GM18511 (cell line): Measurements from ENCODE around the gene PLCH1.
"Not testable (repeated sequence)": the region's sequence is repeated elsewhere in the genome, so short reads cannot be mapped to it uniquely, and the experiment has no call there.

Source experiments
- ATAC-seq: cut with Tn5 transposase; IDR thresholded peaks from one replicate; pipeline ENCODE4 v1.9.1; 2021; ENCODE audit warnings: mild to moderate bottlenecking, moderate library complexity; ENCODE audit not compliant: unreplicated experiment

The PLCH1 gene

DNA sequence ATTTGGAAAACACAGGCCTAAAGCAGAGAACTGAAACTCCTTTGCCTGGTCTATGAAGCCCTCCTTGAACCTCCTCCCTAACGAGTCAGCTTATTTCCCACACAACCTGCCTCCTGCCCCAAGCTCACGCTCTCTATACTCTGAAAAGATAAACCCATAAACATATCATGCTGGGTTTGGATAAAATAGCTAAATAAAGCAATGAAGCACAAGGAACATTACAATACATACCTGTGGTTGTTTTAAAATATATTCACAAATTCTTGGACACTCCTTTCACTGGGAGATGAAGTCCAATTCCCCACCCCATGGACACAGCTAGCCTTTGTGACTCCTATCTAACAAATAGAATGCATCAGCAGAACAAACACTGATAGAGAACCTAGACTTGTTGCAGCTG lies 98.2 kb downstream of the PLCH1 start:
- no peak for ATAC-seq

DNA sequence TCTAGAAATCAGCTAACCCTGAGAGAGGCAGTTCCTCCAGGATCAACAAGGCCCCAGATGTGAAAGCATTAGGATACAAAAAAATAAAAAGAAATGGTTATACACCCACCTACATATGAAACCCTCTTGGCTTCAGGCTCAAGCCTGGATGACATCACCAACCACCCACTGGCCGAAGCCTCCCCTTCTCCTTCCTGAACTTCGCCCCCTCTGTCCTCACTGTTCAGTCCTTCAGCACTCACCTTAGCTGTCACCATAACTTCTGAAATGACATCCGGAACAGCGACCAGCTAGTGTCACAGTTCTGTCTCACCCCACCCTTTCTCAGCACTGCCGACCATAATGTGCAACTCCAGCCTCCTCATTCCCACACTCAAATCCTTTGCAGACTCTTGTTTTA lies 98.7 kb downstream of the PLCH1 start:
- ATAC-seq, result no peak

DNA sequence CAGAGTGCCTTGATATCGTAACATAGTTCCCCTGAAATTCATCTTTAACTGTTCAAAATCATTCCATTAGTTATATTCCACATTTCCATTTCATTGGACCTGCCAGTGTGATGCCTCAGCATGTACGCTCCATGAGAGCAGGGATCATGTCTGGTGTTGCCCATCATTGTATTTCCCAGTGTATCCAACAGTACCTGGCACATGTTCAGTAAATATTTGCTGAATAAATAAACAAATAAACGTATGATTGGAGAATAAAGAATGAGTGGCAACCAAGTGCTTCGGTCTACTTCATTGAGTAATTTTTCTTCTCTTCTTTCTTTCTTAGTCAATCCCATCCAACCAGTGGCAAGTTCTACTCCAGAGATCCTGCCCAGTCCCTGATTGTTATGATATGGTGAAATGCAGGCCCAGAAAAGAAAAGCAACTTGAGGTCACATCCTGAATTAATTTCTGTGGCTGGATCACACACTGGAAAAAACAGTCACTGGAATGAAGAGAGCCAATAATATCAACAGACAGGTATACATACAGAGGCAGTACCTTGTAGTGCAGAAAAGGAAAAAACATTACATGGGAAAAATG lies 101.2 kb downstream of the PLCH1 start:
- ATAC-seq, result no peak

DNA sequence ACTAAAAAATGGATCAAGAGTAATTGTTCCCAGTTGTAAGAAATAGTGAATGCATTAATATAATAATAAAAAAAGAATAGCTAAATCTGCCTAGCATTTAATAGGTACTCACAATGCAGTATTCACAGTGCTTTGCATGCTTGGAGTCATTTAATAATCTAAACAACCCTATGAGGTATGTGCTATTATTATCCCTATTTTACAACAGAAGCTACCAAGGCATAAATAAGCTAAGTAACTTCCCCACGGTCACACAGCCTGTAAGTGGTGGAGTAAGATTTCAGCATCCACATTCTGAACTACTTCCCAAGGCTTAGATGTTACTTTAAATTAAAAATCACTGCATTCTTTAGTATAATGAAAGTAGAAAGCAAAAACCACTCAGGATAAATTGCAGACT lies 102.9 kb downstream of the PLCH1 start:
- no peak for ATAC-seq

DNA sequence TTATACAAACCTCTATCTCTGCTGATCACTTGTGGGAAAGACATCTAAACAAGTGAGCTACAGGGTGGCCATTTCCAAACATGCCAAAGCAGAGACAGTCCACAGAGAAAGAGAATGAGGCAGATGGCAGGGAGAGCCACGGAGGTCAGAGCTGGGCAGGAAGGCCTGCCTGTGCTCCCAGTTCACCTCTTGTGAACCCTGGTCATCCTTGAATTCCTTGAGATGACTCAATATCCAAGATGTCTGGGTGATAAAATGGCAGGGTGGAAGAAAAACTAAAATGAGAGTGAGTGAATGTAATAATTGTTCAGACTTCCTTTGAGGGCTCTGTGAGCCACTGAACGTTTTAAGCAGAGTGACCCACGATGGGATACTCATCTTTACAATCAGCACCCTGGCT lies 104.8 kb downstream of the PLCH1 start:
- ATAC-seq, result no peak

DNA sequence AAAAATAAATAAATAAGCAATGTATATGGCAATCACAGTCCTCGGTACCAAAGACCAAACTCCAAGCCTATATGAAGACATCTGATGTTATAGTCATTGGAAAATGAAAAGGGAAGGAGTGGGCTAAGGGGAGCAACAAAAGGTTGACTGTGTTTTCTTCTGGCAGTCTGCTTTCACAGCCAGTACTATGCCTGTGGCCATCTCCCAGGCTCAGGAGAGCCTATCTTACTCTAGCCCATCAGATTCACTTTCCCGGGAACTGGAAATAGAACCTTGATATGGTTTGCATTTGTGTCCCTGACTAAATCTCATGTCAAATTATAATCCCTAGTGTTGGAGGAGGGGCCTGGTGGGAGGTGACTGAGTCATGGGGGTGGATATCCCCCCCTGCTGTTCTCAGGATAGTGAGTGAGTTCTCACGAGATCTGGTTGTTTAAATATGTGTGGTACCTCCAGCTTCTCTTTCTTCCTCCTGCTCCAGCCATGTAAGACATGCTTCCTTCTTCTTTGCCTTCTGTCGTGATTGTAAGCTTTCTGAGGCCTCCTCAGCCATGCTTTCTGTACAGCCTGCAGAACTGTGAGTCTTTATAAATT lies 105.3 kb downstream of the PLCH1 start:
- ATAC-seq, result no peak

DNA sequence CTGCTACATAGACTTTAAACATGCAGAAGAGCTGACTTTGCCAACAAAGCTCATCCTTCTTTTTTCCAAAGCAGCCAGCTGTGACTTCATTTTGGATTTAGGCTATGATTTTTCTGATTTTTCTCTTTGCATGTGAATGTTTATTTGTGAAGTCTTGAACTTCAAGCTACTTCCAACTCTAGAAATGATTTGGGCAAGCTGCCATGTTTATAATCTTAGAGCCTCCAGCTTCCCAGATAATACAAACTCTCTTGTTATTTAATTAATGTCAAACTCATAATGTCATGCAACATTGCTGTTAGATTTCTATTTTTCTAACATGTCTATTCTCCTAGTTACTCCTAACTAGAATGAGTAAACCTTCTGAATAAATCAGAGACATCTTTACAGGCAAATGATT lies 106.4 kb downstream of the PLCH1 start:
- not testable (repeated sequence) for ATAC-seq

DNA sequence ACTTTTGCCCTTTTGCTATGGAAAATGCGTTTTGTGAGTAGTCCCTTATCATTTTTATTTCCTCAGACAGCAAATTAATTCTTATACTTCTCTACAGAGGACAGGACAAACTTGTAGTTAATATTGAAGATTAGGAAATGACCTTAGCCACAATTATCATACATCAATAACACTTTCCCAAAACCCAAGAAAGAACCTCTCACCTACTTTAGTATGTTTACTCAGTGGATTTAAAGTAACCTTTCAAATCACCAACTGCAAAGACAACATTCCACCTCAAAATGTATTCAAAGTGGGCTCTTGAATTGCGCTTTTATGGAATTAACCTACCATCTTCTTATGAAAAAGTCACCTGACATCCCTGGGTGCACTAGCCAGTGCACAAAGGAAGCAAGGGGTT lies 107.3 kb downstream of the PLCH1 start:
- ATAC-seq, result no peak

DNA sequence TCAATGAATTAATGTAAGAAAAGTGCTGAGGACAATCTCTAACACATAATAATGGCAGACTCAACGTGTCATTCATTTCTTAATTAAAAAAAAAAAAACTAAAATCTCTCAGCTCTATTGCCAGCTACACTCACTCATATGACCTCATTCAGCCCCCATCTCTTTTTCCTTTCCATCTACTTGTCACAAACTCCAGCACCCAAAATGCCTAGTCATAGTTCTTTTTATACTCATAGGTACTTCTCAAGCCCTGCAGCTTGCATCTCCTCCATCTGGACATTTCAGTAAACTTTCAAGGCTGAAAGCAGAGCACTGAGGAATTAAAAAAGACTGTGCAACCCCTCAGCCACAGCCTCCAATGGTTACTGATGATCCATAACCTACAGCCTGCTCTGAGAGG lies 109.8 kb downstream of the PLCH1 start:
- ATAC-seq, result no peak

DNA sequence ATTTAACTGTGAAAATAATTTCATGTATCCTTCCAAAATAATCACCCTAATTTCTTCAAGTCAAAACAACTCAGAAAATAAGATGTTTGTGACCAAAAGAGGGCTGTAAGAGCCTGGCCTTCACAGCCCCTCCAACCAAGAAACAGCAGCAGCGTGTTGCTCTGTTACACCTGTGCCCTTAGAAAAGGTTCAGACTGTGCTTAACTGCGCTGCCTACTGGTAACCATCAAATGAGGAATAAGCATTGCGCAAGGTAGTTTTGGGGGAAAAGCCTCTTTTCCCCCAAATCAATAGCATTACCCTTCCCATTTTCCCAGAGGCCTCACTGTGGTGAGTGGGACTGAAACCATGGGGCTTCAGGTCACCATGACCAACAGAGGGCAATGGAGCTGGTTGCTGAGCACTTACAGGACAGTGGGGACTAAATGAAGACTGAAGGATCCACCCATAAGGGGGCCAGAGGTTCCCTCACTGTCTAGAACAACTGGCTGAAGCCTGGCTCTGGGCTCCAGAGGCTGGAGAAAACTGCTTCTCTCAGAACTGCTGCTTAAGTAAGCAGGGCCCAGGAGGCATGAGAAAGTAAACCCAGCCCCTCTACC lies 110.7 kb downstream of the PLCH1 start:
- ATAC-seq, result no peak

DNA sequence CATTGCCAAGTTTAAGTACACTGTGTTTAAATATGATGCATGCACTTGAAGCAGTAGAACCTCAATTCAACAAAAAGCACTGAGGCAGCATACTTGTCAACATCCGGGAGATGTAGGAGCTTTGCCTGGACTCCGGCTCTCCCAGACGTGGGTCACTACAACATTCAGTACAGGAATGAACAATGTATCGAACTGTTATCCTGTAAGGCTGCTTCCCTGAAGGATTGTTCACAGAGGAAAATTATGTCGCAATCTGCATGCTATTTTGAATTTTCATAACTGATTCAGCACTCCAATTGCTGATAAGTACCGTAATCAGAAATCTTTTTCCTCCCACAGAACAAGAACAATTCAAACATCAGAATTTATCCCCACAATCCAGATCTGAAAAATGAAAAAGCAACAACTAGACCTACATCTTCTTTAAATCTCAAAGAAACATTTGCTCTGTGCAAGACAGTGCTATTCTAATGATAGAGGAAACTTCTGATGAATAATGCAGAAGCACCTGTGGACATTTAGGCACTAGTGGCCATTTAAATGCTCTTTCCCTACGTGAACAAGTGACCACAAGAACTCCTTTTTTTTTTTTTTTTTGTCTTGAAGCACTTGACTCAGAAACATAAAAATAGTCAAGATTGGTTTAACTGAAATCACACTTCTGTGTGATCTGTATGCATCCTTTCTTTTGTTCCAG lies 113.4 kb downstream of the PLCH1 start:
- ATAC-seq, result no peak

DNA sequence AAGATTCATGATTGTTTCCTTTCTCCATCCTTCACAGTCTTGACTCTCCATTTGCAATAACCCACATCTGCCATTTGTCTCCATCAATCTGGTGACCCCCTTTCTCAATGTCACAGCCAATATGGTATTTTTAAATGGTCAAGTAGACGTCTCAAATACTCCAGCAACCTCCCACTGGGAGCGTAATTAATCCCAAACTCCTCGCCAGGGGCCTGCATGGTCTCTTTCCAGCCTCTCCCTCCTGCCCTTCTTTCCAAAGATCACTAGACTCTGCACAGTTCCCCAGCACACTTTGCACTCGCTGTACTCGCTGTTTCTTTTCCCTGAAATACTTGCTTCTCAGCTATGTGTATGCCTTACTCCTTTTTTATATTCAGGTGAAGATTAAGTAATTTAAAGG lies 115.3 kb downstream of the PLCH1 start:
- no peak for ATAC-seq

DNA sequence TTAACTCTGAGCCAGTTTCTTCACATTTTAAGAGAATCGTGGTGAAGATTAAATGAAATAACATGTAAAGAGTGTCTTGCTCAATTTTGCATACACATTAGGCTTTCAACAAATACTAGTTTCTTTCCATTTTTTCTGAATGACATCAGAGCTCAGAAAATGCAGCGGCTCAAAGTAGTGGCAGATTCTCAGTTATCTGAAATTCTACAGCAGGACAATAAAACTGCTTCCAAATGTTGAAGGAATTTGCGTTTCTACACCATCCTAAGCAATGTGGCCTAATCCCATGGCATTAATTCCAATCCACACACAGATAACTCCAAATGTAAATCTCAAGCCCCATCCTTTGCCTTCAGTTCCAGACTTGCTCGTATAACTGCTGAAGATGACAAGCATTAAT lies 115.8 kb downstream of the PLCH1 start:
- ATAC-seq, result no peak

DNA sequence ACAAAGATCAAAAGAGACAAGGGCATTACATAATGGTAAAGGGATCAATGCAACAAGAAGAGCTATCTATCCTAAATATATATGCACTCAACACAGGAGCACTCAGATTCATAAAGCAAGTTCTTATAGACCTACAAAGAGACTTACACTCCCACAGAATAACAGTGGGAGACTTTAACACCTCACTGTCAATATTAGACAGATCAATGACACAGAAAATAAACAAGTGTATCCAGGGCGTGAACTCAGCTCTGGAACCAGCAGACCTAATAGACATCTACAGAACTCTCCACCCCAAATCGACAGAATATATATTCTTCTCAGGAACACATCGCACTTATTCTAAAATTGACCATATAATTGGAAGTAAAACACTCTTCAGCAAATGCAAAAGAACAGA lies 122.2 kb downstream of the PLCH1 start:
- ATAC-seq, result not testable (repeated sequence)

DNA sequence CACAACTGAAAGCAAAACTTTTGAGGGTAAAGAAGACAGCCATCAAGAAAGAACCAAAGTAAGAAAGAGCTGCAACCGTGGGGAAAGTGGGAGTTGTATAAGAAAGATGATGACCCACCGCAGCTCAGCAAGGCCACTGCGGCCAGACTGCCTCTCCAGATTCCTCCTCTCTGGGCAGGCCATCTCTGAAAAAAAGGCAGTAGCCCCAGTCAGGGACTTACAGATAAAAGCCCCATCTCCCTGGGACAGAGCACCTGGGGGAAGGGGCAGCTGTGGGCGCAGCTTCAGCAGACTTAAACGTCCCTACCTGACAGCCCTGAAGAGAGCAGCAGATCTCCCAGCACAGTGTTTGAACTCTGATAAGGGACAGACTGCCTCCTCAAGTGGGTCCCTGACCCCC lies 124.3 kb downstream of the PLCH1 start:
- not testable (repeated sequence) for ATAC-seq

DNA sequence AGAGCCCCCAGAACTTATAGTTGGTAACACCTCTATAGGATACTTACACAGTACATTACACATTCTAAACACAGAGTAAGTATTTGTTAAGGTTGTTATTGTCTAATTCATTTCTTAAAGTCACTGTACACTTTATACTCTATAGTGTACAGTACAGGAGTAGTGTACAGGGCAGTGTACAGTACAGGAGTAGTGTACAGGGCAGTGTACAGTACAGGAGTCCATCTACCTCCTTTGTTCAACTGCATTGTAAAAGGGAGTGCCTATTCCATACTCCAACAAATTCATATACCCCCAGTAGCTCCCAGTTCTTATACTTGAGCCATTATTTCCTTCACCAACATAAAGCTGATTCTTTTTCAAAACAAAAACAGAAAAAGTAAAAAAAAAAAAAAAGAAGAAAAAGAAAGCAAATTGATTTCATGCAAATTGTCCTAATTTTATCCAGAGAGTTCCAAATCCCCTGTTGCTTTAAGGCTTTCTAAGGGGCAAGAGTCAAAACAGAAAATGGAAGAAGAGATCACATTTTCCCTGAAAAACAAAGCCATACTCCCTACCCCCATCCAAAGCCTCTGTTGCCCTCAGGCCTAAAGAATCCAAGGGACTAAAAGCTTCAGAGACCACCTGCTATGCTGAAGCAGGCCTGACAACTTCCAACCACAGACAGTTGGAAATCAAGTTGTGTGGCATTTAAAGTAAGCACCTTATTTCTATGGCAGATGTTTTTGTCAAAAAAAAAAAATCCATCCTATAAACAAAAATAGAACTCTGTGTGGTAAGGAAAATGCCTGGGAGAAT lies 125.6 kb downstream of the PLCH1 start:
- no peak for ATAC-seq

DNA sequence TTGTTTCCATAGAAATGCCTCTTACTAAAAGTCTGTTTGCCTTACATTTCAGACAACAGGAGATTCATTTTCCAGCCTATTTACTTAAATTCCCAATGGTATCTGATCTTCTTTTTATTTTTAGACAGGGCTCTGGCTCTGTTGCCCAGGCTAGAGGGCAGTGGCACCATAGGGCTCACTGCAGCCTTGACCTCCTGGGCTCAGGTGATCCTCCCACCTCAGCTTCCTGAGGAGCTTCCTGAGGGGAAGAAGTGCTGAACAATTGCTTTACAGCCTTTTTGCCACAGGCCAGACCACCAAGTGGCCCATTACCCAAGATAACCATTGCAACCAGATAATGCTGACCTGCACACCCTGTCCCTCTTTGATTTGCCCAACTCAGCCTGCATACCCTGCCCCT lies 126.3 kb downstream of the PLCH1 start:
- no peak for ATAC-seq

DNA sequence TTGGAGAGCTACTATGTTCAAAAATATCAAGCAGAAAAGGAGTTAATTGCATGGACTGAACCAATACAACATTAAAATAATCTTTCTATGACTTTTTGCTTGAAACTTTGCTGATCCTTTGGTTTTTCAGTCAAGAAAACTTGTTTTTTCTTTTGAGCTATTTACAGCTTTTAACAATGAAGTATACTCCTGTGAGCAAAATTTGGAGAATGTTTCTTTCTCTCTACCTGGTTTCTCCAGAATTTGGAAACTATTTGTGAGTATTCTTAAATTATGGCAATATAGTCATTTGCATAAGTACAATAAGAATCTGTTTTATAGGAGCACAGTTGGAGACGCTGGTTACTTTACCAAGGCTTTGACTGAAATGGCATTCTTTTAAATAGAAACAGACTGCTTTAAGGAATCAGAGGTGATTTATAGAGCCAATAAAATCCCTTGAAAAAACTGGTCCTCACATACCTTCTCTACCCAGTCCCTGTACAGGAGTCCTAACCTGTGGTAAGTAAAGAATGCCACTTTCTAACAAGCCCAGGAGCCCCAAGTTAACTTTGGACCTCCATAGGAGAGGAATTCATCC lies 127.4 kb downstream of the PLCH1 start:
- ATAC-seq, result no peak

DNA sequence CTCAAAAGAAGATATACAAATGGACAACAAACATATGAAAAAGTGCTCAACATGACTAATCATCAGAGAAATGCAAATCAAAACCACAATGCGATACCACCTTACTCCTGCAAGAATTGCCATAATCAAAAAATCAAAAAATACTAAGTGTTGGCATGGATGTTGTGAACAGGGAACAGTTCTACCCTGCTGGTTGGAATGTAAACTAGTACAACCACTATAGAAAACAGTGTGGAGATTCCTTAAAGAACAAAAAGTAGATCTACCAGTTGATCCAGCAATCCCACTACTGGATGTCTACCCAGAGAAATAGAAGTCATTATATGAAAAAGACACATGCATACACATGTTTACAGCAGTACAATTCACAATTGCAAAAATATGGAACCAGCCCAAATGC lies 129.7 kb downstream of the PLCH1 start:
- not testable (repeated sequence) for ATAC-seq

DNA sequence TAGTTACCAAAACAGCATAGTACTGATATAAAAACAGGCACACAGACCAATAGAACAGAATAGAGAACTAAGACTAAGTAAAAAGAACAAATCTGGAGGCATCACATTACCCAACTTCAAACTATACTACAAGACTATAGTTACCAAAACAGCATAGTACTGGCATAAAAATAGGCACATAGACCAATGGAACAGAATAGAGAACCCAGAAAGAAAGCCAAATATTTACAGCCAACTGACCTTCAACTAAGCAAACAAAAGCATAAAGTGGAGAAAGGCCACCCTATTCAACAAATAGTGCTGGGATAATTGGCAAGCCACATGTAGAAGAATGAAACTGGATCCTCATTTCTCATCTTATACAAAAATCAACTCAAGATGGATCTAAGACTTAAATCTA lies 130.5 kb downstream of the PLCH1 start:
- not testable (repeated sequence) for ATAC-seq

DNA sequence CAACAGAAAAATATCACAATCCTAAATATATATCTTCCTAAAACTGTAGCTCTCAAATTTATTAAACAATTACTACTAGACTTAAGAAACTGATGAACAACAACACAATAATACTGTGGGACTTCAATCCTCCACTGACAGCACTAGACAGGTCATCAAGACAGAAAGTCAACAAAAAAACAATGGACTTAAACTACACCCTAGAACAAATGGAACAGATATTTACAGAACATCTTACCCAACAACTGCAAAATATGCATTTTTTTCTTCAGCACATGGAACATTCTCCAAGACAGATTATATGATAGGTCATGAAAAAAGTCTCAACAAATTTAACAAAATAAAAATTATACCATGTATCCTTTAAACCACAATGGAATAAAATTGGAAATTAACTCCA lies 133.4 kb downstream of the PLCH1 start:
- ATAC-seq, result no peak
